A549 treated with ZK216348 at 1 μM for 4 hours (cell line): ENCODE results near the gene SLC35G6. TPM values are rescaled to one million over a fixed set of nuclear protein-coding genes. Genes with fewer than 3 reads are reported as not detected.

ENCODE experiments used
- total RNA-seq: library from RNA; stranded (reverse); fragments of 200-300 nt; extraction: Qiagen RNA extraction; gene quantifications from 5 replicates; pipeline ENCODE4 v1.2.3, GENCODE V29; 2022; ENCODE audit warnings: low read depth

SLC35G6 gene
- total RNA-seq = not detected in 5 replicates

DNA sequence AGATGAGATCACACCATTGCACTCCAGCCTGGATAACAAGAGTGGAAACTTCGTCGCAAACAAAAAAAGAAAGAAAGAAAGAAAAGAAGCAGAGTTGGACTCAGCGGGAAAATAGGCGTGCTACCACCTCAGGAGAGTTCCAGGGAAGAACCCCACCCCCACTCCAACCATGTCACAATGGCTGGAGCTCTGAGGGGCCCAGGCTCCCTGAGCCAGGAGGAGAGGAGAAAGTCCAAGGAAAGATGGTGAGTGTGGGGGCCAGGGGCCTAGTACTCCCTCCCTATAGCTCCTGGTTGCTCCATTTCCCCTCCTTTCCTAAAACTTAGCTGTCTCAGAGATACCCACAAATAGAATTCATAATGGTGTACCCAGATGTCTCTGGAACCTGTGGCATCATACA, at the start of gene SLC35G6:
SLC35G6 (plus strand) TSS at position 172 of the 400 bp plus-strand sequence; CDS start at position 243, 71 bp downstream.

DNA sequence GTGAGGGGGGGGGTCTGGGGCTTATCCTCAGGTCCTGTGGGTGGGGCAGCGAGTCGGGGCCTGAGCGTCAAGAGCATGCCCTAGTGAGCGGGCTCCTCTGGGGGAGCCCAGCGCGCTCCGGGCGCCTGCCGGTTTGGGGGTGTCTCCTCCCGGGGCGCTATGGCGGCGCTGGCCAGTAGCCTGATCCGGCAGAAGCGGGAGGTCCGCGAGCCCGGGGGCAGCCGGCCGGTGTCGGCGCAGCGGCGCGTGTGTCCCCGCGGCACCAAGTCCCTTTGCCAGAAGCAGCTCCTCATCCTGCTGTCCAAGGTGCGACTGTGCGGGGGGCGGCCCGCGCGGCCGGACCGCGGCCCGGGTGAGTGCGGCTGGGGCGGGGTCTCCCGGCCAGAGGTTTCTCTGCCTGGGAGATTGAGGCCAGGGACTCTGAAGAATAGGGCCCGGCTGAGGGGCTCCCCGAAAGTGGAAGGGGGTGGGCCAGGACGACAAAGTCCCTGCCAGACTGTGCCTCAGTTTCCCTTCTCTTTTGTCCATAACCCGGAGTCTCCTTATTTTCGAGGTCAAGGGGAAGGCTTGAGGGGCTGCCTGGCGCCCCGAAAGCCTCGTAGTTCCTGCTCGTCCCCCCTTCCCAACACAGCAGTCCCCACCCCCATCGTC, 41.7 kb upstream of the SLC35G6 start, which contains the start of gene FGF11:
FGF11 (plus strand) TSS at position 51 of the 651 bp plus-strand sequence; CDS start at position 160, 109 bp downstream.

DNA sequence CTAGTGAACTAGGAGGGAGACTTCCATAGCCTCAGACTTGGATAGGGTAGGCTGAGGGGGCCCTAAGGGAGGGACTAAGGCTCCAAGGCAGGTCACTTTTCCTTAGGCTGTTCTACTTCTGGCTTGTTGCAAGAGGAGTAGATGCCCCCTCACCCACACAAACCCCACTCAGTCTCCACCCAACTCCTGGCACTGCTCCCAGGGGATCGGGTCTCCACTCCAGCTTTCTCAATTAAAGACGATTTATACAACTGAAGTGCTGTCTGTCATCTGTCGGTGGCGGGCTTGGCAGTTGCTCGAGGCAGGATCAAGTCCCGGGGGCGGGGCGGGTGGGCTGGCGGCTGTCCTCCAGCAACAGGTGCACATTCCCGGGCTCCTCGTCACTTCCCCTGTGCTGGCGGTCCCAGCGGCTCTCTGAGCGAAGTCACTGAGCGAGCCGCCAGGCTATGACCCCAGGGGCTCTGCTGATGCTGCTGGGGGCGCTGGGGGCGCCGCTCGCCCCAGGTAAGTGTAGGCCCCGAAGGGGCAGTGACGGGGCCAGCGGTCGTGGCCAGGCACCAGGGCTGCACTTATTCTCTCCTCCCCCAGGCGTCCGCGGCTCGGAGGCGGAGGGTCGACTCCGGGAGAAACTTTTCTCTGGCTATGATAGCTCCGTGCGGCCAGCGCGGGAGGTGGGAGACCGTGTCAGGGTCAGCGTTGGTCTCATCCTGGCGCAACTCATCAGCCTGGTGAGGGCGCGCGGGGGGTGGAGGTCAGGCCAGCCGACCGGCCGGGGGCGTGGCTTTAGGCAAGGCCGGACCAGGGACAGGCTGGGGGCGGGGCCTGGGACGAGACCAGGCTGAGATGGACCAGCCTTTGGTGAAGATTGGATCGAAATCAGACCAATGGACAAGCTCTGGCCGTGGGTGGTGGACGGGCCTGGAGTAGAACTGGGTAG, 36.3 kb upstream of the SLC35G6 start, which contains the start of gene CHRNB1:
CHRNB1 (plus strand) TSS at position 380 of the 937 bp plus-strand sequence; CDS start at position 447, 67 bp downstream.

DNA sequence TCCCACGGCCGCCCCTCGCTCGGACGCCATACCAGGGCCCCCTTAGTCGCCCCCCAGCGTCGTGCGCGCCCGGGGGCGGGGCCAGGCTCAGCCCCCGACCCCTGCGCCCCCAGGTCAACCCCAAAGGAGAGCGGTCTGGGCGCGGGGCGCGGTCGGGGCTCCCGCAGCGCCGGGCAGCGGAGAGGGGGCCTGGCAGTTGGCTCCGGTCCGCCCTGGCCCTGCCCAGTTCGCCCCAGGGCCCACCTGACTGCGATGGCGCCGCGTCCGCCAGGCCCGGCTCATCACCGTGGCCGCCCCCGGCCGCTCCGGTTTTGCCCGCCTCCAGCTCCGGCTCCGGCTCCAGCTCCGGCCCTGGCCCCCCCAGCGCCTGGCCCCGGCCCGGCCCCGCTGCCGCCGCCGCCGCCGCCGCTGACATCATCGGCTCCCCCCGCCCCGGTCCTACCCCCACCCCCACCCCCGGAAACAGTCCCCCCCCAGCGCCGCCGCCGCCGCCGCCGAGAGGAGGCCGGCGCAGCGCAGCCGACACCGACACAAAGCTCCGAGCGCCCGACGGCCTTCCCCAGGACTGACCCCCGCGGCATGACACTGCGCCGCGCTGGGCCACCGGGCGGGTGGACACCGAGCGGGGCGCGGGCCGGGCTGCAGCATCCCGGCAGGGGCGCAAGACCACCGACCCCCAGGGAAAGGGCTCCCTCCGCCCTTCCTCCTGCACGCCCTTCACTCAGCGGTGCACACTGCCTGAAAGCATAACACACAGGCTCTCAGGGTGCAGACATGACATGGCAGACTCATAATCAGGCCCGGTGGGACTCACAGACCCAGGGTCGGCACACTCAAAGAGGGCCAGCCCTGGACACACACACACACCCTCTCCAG, 1.8 kb upstream of the SLC35G6 start, which contains the start of gene ZBTB4:
ZBTB4 (minus strand) TSS at position 419 of the 876 bp plus-strand sequence. CDS start 12,830 bp downstream, outside the sequence.

DNA sequence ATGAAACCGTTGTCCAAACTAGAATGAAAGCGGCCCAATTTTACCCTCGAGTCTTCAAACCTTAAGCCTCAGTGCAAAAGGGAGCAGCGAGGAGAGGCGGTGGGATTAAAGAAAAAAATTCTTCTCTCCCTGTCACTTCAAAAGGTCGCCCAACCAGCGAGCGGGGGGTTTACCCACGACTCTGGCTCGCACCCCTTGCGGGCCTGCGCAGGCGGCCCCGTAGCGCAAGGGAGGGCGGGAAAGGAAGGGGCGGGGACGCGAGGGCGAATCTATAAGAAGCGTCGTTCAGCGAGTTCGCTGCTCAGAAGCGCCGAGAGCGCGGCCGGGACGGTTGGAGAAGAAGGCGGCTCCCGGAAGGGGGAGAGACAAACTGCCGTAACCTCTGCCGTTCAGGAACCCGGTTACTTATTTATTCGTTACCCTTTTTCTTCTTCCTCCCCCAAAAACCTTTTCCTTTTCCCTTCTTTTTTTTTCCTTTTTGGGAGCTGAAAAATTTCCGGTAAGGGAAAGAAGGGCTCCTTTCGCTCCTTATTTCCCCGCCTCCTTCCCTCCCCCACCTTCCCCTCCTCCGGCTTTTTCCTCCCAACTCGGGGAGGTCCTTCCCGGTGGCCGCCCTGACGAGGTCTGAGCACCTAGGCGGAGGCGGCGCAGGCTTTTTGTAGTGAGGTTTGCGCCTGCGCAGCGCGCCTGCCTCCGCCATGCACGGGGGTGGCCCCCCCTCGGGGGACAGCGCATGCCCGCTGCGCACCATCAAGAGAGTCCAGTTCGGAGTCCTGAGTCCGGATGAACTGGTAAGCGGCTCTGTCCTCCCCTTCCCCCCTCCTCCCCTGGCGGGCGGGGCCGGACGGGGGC, 3.0 kb downstream of the SLC35G6 start, which contains the start of gene POLR2A:
POLR2A (plus strand) TSS at position 300 of the 852 bp plus-strand sequence.

Other genes starting within 250 kb of the SLC35G6 start
- 23.8 to 44.5 TPM (median 38.9 TPM) in 5 replicates for gene DVL2, start 246.9 kb upstream of the SLC35G6 start, total RNA-seq
- gene PHF23, start 242.0 kb upstream of the SLC35G6 start, total RNA-seq = 82.5 to 108 TPM (median 92.1 TPM) in 5 replicates
- gene GABARAP, start 239.0 kb upstream of the SLC35G6 start, total RNA-seq = 646 to 813 TPM (median 659 TPM) in 5 replicates
- gene CTDNEP1, start 229.7 kb upstream of the SLC35G6 start, total RNA-seq = 216 to 257 TPM (median 229 TPM) in 5 replicates
- 101 to 153 TPM (median 123 TPM) in 5 replicates for gene ELP5, start 229.2 kb upstream of the SLC35G6 start, total RNA-seq
- 0.29 to 2.9 TPM (median 1.6 TPM) in 5 replicates for gene CLDN7, start 219.0 kb upstream of the SLC35G6 start, total RNA-seq
- gene SLC2A4, start 199.7 kb upstream of the SLC35G6 start, total RNA-seq = 0.20 to 0.42 TPM (median 0.27 TPM) in 5 replicates
- gene YBX2, start 186.8 kb upstream of the SLC35G6 start, total RNA-seq = 0.19 to 0.84 TPM (median 0.47 TPM) in 5 replicates
- 1,510 to 1,758 TPM (median 1,707 TPM) in 5 replicates for gene EIF5A, start 173.8 kb upstream of the SLC35G6 start, total RNA-seq
- gene GPS2, start 166.1 kb upstream of the SLC35G6 start, total RNA-seq = 96.6 to 116 TPM (median 107 TPM) in 5 replicates
- gene NEURL4, start 152.1 kb upstream of the SLC35G6 start, total RNA-seq = 17.1 to 38.9 TPM (median 32.2 TPM) in 5 replicates
- gene ACAP1, start 144.9 kb upstream of the SLC35G6 start, total RNA-seq = 2.9 to 5.3 TPM (median 3.1 TPM) in 5 replicates
- 10.1 to 14.9 TPM (median 13.1 TPM) in 5 replicates for gene KCTD11, start 129.3 kb upstream of the SLC35G6 start, total RNA-seq
- gene TMEM95, start 126.3 kb upstream of the SLC35G6 start, total RNA-seq = not detected in 5 replicates
- 1.3 to 1.9 TPM (median 1.8 TPM) in 5 replicates for gene TNK1, start 100.4 kb upstream of the SLC35G6 start, total RNA-seq
- gene PLSCR3, start 86.9 kb upstream of the SLC35G6 start, total RNA-seq = 29.3 to 48.8 TPM (median 39.6 TPM) in 5 replicates
- gene TMEM256, start 77.3 kb upstream of the SLC35G6 start, total RNA-seq = 179 to 229 TPM (median 210 TPM) in 5 replicates
- 11.6 to 21.8 TPM (median 19.1 TPM) in 5 replicates for gene NLGN2, start 73.6 kb upstream of the SLC35G6 start, total RNA-seq
- not detected in 5 replicates for gene SPEM1, start 61.1 kb upstream of the SLC35G6 start, total RNA-seq
- not detected in 5 replicates for gene SPEM2, start 55.8 kb upstream of the SLC35G6 start, total RNA-seq
- gene SPEM3, start 52.6 kb upstream of the SLC35G6 start, total RNA-seq = not detected in 5 replicates
- gene TMEM102, start 46.0 kb upstream of the SLC35G6 start, total RNA-seq = 9.4 to 14.9 TPM (median 13.7 TPM) in 5 replicates
- 0.99 to 1.7 TPM (median 1.0 TPM) in 5 replicates for gene FGF11, start 41.9 kb upstream of the SLC35G6 start, total RNA-seq
- gene CHRNB1, start 36.4 kb upstream of the SLC35G6 start, total RNA-seq = 6.9 to 9.9 TPM (median 9.7 TPM) in 5 replicates
- 18.5 to 27.9 TPM (median 24.6 TPM) in 5 replicates for gene ZBTB4, start 1.8 kb upstream of the SLC35G6 start, total RNA-seq
- 47.9 to 98.5 TPM (median 85.3 TPM) in 5 replicates for gene POLR2A, start 2.9 kb downstream of the SLC35G6 start, total RNA-seq
- gene TNFSF12, start 67.6 kb downstream of the SLC35G6 start, total RNA-seq = 7.8 to 14.5 TPM (median 12.5 TPM) in 5 replicates
- gene TNFSF13, start 77.3 kb downstream of the SLC35G6 start, total RNA-seq = 0.09 to 1.5 TPM (median 0.57 TPM) in 5 replicates
- 96.5 to 108 TPM (median 105 TPM) in 5 replicates for gene SENP3, start 80.5 kb downstream of the SLC35G6 start, total RNA-seq
- gene CD68, start 98.2 kb downstream of the SLC35G6 start, total RNA-seq = 23.3 to 40.6 TPM (median 33.0 TPM) in 5 replicates
- gene MPDU1, start 102.4 kb downstream of the SLC35G6 start, total RNA-seq = 110 to 132 TPM (median 116 TPM) in 5 replicates
- gene SOX15, start 108.6 kb downstream of the SLC35G6 start, total RNA-seq = 0.22 to 0.34 TPM (median 0.30 TPM) in 5 replicates
- 45.1 to 62.0 TPM (median 57.6 TPM) in 5 replicates for gene FXR2, start 133.5 kb downstream of the SLC35G6 start, total RNA-seq
- 58.1 to 95.8 TPM (median 79.3 TPM) in 5 replicates for gene SAT2, start 146.4 kb downstream of the SLC35G6 start, total RNA-seq
- 0.32 to 1.1 TPM (median 0.62 TPM) in 5 replicates for gene SHBG, start 148.7 kb downstream of the SLC35G6 start, total RNA-seq
- gene ATP1B2, start 169.5 kb downstream of the SLC35G6 start, total RNA-seq = 0.20 to 0.74 TPM (median 0.22 TPM) in 5 replicates
- 38.9 to 53.5 TPM (median 49.6 TPM) in 5 replicates for gene TP53, start 206.0 kb downstream of the SLC35G6 start, total RNA-seq
- 24.4 to 43.8 TPM (median 40.2 TPM) in 5 replicates for gene WRAP53, start 207.0 kb downstream of the SLC35G6 start, total RNA-seq
- gene EFNB3, start 223.8 kb downstream of the SLC35G6 start, total RNA-seq = 1.2 to 1.7 TPM (median 1.5 TPM) in 5 replicates
- 0.01 TPM in 3 of 5 replicates, not detected in the others for gene DNAH2, start 236.3 kb downstream of the SLC35G6 start, total RNA-seq